SU-DHL-6 (cell line): ENCODE results near the gene SLC6A2.

ENCODE experiments used
- H2AFZ ChIP-seq: fragments of 200-600 bp; sonication (generic); 2 replicates; pipeline ENCODE4 v1.6.1; 2014; ENCODE audit warnings: low read depth, mild to moderate bottlenecking, moderate library complexity, mixed read lengths, antibody characterized with exemption, low read length; ENCODE audit not compliant: severe bottlenecking
- H3F3A ChIP-seq: fragments of 200-600 bp; shearing (Covaris generic); 2 replicates; pipeline ENCODE4 v1.6.0; 2016; ENCODE audit warnings: antibody characterized with exemption, mild to moderate bottlenecking; ENCODE audit not compliant: insufficient read depth
- H3K27ac ChIP-seq: fragments of 200-600 bp; sonication (generic); 2 replicates; pipeline ENCODE4 v1.5.1; 2016; ENCODE audit warnings: low read depth, mild to moderate bottlenecking, low read length, moderate library complexity, mixed read lengths
- H3K27me3 ChIP-seq: fragments of 200-600 bp; sonication (generic), shearing (Covaris generic); 2 replicates; pipeline ENCODE4 v1.6.0; 2014; ENCODE audit warnings: mild to moderate bottlenecking, low read length
- H3K36me3 ChIP-seq: fragments of 200-600 bp; sonication (generic); 2 replicates; pipeline ENCODE4 v1.6.1; 2014; ENCODE audit warnings: mild to moderate bottlenecking, low read length, mixed read lengths
- H3K4me2 ChIP-seq: fragments of 300-600, 200-600 bp; shearing (Covaris generic), sonication (generic); 2 replicates; pipeline ENCODE4 v1.6.0; 2014; ENCODE audit warnings: low read length, low read depth, mild to moderate bottlenecking; ENCODE audit not compliant: poor library complexity, severe bottlenecking
- H3K4me3 ChIP-seq: fragments of 200-600 bp; sonication (generic); 2 replicates; pipeline ENCODE4 v1.5.1; 2014; ENCODE audit warnings: antibody characterized with exemption, low read length, mild to moderate bottlenecking, mixed read lengths; ENCODE audit not compliant: insufficient read depth, poor library complexity, severe bottlenecking
- H3K79me2 ChIP-seq: fragments of 200-600 bp; sonication (generic); 2 replicates; pipeline ENCODE4 v1.6.1; 2014; ENCODE audit warnings: mild to moderate bottlenecking, low read length, moderate library complexity; ENCODE audit not compliant: insufficient read depth
- H3K9ac ChIP-seq: fragments of 200-600 bp; sonication (generic); 2 replicates; pipeline ENCODE4 v1.7.0; 2014; ENCODE audit warnings: mild to moderate bottlenecking, low read length
- H3K9me2 ChIP-seq: fragments of 200-600 bp; sonication (generic); replicated peaks from 2 replicates; pipeline ENCODE4 v1.6.1; 2014; ENCODE audit warnings: low read length; ENCODE audit not compliant: insufficient read depth
- H3K9me3 ChIP-seq: fragments of 200-600 bp; sonication (generic); 2 replicates; pipeline ENCODE4 v1.6.1; 2014; ENCODE audit warnings: low read length, mixed read lengths; ENCODE audit not compliant: insufficient read depth
- H4K20me1 ChIP-seq: fragments of 200-600 bp; sonication (generic); 2 replicates; pipeline ENCODE4 v1.6.1; 2014; ENCODE audit warnings: low read depth, mild to moderate bottlenecking, antibody characterized with exemption, low read length, moderate library complexity, mixed read lengths
- EZH2phosphoT487 ChIP-seq: fragments of 200-600 bp; sonication (generic), shearing (Covaris generic); conservative IDR thresholded peaks from 2 replicates; pipeline ENCODE4 v1.6.1; 2018; ENCODE audit warnings: mild to moderate bottlenecking, antibody characterized with exemption, low read length, moderate library complexity, mixed read lengths
- TF ChIP-seq, protein P1 (sequence below): fragments of 200-600 bp; sonication (generic); IDR thresholded peaks from one replicate; pipeline ENCODE4 v1.5.1; 2017; ENCODE audit warnings: antibody characterized with exemption, mild to moderate bottlenecking, low read length, moderate library complexity; ENCODE audit not compliant: insufficient read depth, poor library complexity, severe bottlenecking

Gene SLC6A2

DNA sequence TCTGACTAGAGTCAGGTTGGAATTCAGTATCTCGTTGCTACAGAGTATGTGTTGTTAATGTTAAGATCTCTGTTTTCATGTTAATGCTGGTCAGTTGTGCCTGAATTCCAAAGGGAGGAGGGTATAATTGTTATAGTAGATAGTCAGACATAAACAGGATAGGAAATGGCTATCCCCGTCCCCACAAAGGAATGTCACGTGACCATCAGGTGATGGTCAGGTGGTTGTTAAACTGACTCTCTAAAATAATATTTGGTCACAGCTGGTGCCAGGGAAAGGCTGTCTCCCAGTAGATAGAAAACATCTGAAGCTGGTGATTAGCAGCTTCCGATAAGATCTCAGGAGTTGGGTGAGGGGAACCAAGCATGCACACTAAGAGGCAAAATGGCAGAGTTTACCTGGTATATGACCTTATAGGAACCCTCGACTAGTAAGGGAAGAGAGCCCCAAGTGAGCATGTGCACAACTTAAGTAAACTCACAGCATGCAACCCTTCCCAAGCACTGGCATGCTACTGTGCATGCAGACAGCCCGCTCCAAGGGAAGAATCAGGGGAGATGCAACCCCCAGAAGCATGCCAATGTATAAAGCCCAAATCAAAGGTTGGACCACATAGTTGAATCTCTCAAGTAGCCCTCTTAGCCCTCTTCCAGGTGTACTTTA is 27.4 kb upstream of the SLC6A2 start:
- no peaks in the 10 kb centered on the region for H3K9me2 ChIP-seq
- H3K36me3 ChIP-seq = no peaks in the 10 kb centered on the region
- no peak overlapping the region for H3K4me3 ChIP-seq
- H4K20me1 ChIP-seq = no peaks in the 10 kb centered on the region
- H3K79me2 ChIP-seq = no peaks in the 10 kb centered on the region
- H3K9me3 ChIP-seq = 0 out of 2 replicates have a peak, but pooled peaks cover 3% of the 10 kb centered on the region
- no peak overlapping the region for H3K27ac ChIP-seq
- no peak overlapping the region for H3K4me2 ChIP-seq
- H3F3A ChIP-seq = no peaks in the 10 kb centered on the region
- H3K27me3 ChIP-seq = no peaks in the 10 kb centered on the region
- no peak overlapping the region for H2AFZ ChIP-seq
- no peak overlapping the region for H3K9ac ChIP-seq
- TF ChIP-seq EZH2phosphoT487 = no peak
- TF ChIP-seq, protein P1, sequence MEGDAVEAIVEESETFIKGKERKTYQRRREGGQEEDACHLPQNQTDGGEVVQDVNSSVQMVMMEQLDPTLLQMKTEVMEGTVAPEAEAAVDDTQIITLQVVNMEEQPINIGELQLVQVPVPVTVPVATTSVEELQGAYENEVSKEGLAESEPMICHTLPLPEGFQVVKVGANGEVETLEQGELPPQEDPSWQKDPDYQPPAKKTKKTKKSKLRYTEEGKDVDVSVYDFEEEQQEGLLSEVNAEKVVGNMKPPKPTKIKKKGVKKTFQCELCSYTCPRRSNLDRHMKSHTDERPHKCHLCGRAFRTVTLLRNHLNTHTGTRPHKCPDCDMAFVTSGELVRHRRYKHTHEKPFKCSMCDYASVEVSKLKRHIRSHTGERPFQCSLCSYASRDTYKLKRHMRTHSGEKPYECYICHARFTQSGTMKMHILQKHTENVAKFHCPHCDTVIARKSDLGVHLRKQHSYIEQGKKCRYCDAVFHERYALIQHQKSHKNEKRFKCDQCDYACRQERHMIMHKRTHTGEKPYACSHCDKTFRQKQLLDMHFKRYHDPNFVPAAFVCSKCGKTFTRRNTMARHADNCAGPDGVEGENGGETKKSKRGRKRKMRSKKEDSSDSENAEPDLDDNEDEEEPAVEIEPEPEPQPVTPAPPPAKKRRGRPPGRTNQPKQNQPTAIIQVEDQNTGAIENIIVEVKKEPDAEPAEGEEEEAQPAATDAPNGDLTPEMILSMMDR = no peak

DNA sequence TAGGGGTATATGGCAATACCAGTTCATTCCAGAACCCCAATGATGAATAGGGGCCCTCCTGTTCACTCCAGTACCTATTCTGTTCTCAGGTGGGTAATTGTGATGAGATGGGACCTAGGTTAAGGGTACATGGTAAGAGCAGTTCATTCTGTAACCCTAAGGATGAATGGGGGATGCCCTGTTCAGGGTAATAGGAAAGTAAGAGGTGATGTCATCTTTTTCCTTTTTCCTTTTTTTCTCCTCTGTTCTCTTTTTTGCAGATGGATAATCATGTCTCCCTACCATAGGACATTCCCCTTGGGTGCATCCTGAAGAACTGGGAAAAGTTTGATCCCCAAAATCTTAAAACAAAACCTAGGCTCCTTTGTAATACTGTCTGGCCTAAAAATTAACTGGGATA is 25.0 kb upstream of the SLC6A2 start:
- no peak overlapping the region for H2AFZ ChIP-seq
- no peaks in the 10 kb centered on the region for H3K79me2 ChIP-seq
- no peaks in the 10 kb centered on the region for H3K9me2 ChIP-seq
- no peak overlapping the region for H3K27ac ChIP-seq
- no peaks in the 10 kb centered on the region for H3K36me3 ChIP-seq
- H3K4me2 ChIP-seq = no peak overlapping the region
- no peaks in the 10 kb centered on the region for H3F3A ChIP-seq
- no peak overlapping the region for H3K4me3 ChIP-seq
- no peak overlapping the region for H3K9ac ChIP-seq
- H3K9me3 ChIP-seq = 0 out of 2 replicates have a peak, but pooled peaks cover 7% of the 10 kb centered on the region
- TF ChIP-seq, protein P1 = no peak
- TF ChIP-seq EZH2phosphoT487 = no peak
- H3K27me3 ChIP-seq = no peaks in the 10 kb centered on the region
- no peaks in the 10 kb centered on the region for H4K20me1 ChIP-seq

GRCh38 chr16:55632259-55632658 is 23.5 kb upstream of the SLC6A2 start:
- Histone ChIP-seq H3K79me2 (no peaks in the 10 kb centered on the region), H4K20me1 (no peaks in the 10 kb centered on the region), H3K36me3 (no peaks in the 10 kb centered on the region), H3K27me3 (no peaks in the 10 kb centered on the region), H3F3A (no peaks in the 10 kb centered on the region), H3K9ac (no peak overlapping the region), H3K4me2 (no peak overlapping the region), H2AFZ (no peak overlapping the region), H3K9me3 (0 out of 2 replicates have a peak, but pooled peaks cover 7% of the 10 kb centered on the region), H3K4me3 (no peak overlapping the region), H3K9me2 (no peaks in the 10 kb centered on the region), H3K27ac (no peak overlapping the region)
- TF ChIP-seq, protein P1 = no peak
- no peak for TF ChIP-seq EZH2phosphoT487
